Right lobe of liver (tissue), 6 donors: Measurements from ENCODE around the gene PPM1H. TPM values are rescaled to one million over a fixed set of nuclear protein-coding genes. Genes with fewer than 3 reads are reported as not detected.

Experiments
- ATAC-seq, 4 donors: fragments of 200-7000 bp; cut with Tn5 transposase; one replicate each; pipeline ENCODE4 v1.9.1; 2020; ENCODE audit warnings: mild to moderate bottlenecking in 4 of 4, moderate library complexity in 4 of 4
- DNase-seq, 3 donors: peaks; one replicate each; pipeline ENCODE4 v3.0.0-alpha.2; 2020
- H3K27ac ChIP-seq, 3 donors: fragments of 200-600 bp; one replicate each; pipeline ENCODE4 v1.8.0; 2022
- H3K27me3 ChIP-seq, 2 donors: fragments of 200-600 bp; one replicate each; pipeline ENCODE4 v1.8.0; 2022
- H3K36me3 ChIP-seq, 4 donors: fragments of 200-600 bp; sonication (generic) in 1 of 4; one replicate each; pipeline versions ENCODE4 v1.5.1 to v1.8.0; 2017 to 2022; ENCODE audit warnings: control low read depth in 1 of 4
- H3K4me1 ChIP-seq, 4 donors: fragments of 200-600 bp; sonication (generic) in 1 of 4; one replicate each; pipeline versions ENCODE4 v1.5.1 to v1.8.0; 2017 to 2022; ENCODE audit warnings: control low read depth in 1 of 4
- H3K4me3 ChIP-seq, 3 donors: fragments of 200-600 bp; one replicate each; pipeline ENCODE4 v1.8.0; 2022
- H3K9me3 ChIP-seq, 4 donors: fragments of 200-600 bp; sonication (generic) in 1 of 4; one replicate each; pipeline versions ENCODE4 v1.5.1 to v1.8.0; 2017 to 2022; ENCODE audit warnings: control low read depth in 1 of 4
- POLR2A ChIP-seq: fragments of 450-650 bp; IDR thresholded peaks from one replicate; pipeline ENCODE4 v1.6.1; 2017; ENCODE audit warnings: antibody characterized with exemption, mild to moderate bottlenecking
- WGBS: methylation state at CpG from one replicate; pipeline ENCODE4 v1.1.6; 2018; ENCODE audit warnings: low coverage, low lambda C conversion rate; ENCODE audit not compliant: insufficient coverage; ENCODE audit errors: missing lambda C conversion rate; 5-methylcytosine and 5-hydroxymethylcytosine counted together
- intact Hi-C, 2 donors: fragments of 100-400 bp; cut with DNase I; formaldehyde crosslinking; loops; one replicate each; pipeline versions ENCODE4 v1.11.2 to v1.14.1; 2022
- total RNA-seq, 6 experiments: library from RNA; depleted of rRNA in 2 of 6; stranded (reverse); fragments of >200 nt in 2 of 6; fragmentation: NEBNext Ultra II Directional in 3 of 6; extraction: Animal tissue kit (Norgen Biotek cat#: 25700) in 3 of 6; gene quantifications; one replicate each; pipeline versions ENCODE4 v1.1.0 to v1.2.4, GENCODE V29; 2016 to 2023
- TF ChIP-seq, protein P1 (sequence below), 4 donors: fragments of 200-600 bp in 3 of 4; fragments of 450-650 bp in 1 of 4; IDR thresholded peaks; one replicate each; pipeline versions ENCODE4 v1.5.1 to v1.8.0; 2016 to 2022; ENCODE audit warnings: antibody characterized with exemption in 4 of 4, mild to moderate bottlenecking in 2 of 4
- donor health status: DM: no; HTN: yes; CAD: no.
- donor health status: DM: no; HTN: no; CAD: no.
- donor health status: DM: no; HTN: no; CAD: no.
- donor health status: DM: no; HTN: yes; CAD: no.
- donor health status: DM: no; HTN: yes; CAD: no.

PPM1H gene
- total RNA-seq, 6 experiments from 2014 or later, result 3.8 to 9.2 (median 6.5) TPM

DNA sequence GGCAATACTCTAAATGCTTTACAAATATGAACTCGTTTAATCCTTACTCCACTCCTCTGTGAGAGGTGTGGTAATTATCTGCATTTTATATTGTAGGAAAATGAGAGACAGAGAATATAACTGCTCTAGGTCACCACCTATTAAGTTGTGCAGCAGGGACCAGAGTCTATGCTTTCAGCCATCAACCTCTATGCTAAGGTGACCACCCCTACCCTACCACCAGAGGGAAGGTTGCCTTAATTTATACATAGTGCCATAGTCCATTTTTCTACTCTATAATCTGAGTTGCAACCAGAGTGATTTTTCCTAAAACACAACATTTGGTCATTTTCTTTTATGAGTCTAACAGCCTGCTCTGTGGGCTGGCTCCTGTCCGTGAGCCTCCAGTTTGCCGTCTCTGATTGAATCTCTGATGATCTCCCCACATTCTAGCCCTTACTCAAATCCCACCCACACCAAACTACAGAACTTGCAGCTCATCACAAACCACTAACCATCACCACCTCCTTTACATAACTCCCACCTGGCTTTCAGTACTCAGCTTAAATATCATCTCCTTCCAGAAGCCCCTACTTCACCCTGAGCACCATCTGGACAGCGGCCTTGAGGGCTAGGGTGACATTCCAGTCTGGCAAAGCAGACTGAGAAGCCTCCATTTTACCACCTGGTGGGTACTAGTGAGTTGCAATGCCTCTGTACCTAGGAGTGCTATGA is 126.6 kb downstream of the PPM1H start:
- intact Hi-C loops, result loop anchor here in 1 of 2 donors (10.0 kb wide), 1 partner anchor 374 kb away; no protein-coding TSS in a partner anchor
- 81% methylated on average over 4 of the region's 4 CpGs for WGBS
- no peak overlapping the region for H3K27ac ChIP-seq
- H3K4me3 ChIP-seq, result no peak overlapping the region
- no peak for TF ChIP-seq POLR2A
- TF ChIP-seq, protein P1, sequence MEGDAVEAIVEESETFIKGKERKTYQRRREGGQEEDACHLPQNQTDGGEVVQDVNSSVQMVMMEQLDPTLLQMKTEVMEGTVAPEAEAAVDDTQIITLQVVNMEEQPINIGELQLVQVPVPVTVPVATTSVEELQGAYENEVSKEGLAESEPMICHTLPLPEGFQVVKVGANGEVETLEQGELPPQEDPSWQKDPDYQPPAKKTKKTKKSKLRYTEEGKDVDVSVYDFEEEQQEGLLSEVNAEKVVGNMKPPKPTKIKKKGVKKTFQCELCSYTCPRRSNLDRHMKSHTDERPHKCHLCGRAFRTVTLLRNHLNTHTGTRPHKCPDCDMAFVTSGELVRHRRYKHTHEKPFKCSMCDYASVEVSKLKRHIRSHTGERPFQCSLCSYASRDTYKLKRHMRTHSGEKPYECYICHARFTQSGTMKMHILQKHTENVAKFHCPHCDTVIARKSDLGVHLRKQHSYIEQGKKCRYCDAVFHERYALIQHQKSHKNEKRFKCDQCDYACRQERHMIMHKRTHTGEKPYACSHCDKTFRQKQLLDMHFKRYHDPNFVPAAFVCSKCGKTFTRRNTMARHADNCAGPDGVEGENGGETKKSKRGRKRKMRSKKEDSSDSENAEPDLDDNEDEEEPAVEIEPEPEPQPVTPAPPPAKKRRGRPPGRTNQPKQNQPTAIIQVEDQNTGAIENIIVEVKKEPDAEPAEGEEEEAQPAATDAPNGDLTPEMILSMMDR (IDR thresholded peaks at IDR 0.05), result no peak
- no peaks in the 10 kb centered on the region for H3K27me3 ChIP-seq
- no peaks in the 10 kb centered on the region for H3K4me1 ChIP-seq
- no peak for ATAC-seq
- DNase-seq, result no peak
- no peaks in the 10 kb centered on the region for H3K9me3 ChIP-seq
- H3K36me3 ChIP-seq, result no peaks in the 10 kb centered on the region

DNA sequence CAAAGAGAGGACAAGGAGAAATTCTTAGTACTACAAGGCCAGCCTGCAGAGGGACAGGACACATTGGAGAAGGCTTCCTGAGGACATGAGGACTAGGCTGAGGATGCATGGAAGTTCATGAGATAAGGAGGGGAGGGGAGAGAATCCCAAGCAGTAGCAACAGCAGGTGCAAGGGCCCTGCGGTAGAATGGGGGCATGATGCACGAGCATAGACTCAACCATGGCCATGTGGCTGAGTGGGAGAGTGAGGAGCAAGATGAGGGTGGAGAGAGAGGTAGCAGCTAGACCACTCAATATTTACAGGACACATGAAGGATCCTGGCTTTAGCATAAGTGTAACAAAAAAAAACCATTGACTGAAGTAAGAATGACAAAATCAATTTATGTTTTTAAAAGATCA is 128.1 kb downstream of the PPM1H start:
- Histone ChIP-seq H3K4me1 (no peaks in the 10 kb centered on the region), H3K27ac (no peak overlapping the region), H3K4me3 (no peak overlapping the region), H3K27me3 (no peaks in the 10 kb centered on the region), H3K36me3 (no peaks in the 10 kb centered on the region), H3K9me3 (no peaks in the 10 kb centered on the region)
- TF ChIP-seq, protein P1 (IDR thresholded peaks at IDR 0.05), result no peak
- no peak for TF ChIP-seq POLR2A
- DNase-seq (no peak), ATAC-seq (no peak)
- 95% methylated on average over 2 of the region's 2 CpGs for WGBS
- intact Hi-C loops, result loop anchor here in 1 of 2 donors (10.0 kb wide), 1 partner anchor 372 kb away; no protein-coding TSS in a partner anchor

DNA sequence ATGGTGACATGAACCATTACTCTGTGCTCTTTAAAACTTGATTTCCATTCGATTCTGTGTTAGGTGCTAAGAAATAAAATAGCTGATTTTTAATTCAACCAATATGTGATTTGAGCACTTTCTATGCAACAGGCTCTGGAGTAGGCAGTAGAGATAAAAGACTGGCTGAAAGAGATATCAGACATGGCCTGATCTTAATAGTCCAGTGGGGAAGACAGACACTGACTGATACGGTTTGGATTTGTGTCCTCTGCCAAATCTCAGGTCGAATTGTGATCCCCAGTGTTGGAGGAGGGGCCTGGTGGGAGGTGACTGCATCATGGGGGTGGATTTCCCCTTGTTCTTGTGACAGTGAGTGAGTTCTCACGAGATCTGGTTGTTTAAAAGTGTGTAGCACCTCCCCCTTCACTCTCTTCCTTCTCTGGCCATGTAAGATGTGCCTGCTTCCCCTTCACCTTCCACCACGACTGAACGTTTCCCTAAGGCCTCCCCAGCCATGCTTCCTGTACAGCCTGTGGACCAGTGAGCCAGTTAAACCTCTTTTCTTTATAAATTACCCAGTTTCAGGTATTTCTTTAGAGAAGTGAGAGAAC is 128.6 kb downstream of the PPM1H start:
- ATAC-seq (no peak), DNase-seq (no peak)
- TF ChIP-seq, protein P1 (IDR thresholded peaks at IDR 0.05), result no peak
- no peak for TF ChIP-seq POLR2A
- Histone ChIP-seq H3K36me3 (no peaks in the 10 kb centered on the region), H3K27me3 (no peaks in the 10 kb centered on the region), H3K4me3 (no peak overlapping the region), H3K9me3 (no peaks in the 10 kb centered on the region), H3K27ac (no peak overlapping the region), H3K4me1 (no peaks in the 10 kb centered on the region)
- intact Hi-C loops, result loop anchor here in 1 of 2 donors (10.0 kb wide), 1 partner anchor 372 kb away; no protein-coding TSS in a partner anchor
- whole genome bisulfite sequencing, result 70% methylated on average over 4 of the region's 6 CpGs

DNA sequence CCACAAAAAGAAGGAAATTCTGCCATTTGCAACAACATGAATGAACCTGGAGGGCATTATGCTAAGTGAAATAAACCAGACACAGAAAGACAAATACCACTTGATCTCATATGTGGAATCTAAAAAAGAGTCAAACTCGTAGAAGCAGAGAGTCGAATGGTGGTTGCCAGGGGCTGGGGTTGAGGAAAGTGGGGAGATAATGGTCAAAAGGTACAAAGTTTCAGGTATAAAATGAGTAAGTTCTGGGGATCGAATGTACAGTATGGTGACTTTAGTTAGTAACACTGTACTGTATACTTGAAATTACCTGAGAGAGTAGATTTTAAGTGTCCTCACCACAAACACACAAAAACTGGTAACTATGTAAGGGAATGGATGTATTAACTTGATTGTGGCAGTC is 129.4 kb downstream of the PPM1H start:
- no peak overlapping the region for H3K27ac ChIP-seq
- no peak overlapping the region for H3K4me3 ChIP-seq
- H3K4me1 ChIP-seq, result no peaks in the 10 kb centered on the region
- ATAC-seq (no peak), DNase-seq (no peak)
- H3K27me3 ChIP-seq, result no peaks in the 10 kb centered on the region
- intact Hi-C loops, result loop anchor here in 1 of 2 donors (10.0 kb wide), 1 partner anchor 371 kb away; no protein-coding TSS in a partner anchor
- 81% methylated on average over 3 of the region's 3 CpGs for WGBS
- no peak for TF ChIP-seq POLR2A
- TF ChIP-seq, protein P1 (IDR thresholded peaks at IDR 0.05), result no peak
- no peaks in the 10 kb centered on the region for H3K9me3 ChIP-seq
- H3K36me3 ChIP-seq, result no peaks in the 10 kb centered on the region
